Measurements from ENCODE around the gene ACACA.

Gene ACACA

GRCh38 chr17:37221865-37222264, 184.8 kb downstream of the ACACA start (continued):
- TF ChIP-seq ZNF398 (tag by site-specific recombination; IDR thresholded peaks at IDR 0.05) (no peak), ZNF248 (tag by site-specific recombination; IDR thresholded peaks at IDR 0.05) (no peak), ZNF549 (tag by site-specific recombination; IDR thresholded peaks at IDR 0.05) (no peak), ZNF214 (tag by site-specific recombination; IDR thresholded peaks at IDR 0.05; ENCODE audit: borderline replicate concordance) (no peak), ZBTB20 (tag by site-specific recombination; IDR thresholded peaks at IDR 0.05) (no peak), ZNF529 (tag by site-specific recombination; IDR thresholded peaks at IDR 0.05; ENCODE audit: insufficient replicate concordance) (no peak), ZNF610 (tag by site-specific recombination; IDR thresholded peaks at IDR 0.05; ENCODE audit: borderline replicate concordance) (no peak)
- TF ChIP-seq, protein P1, sequence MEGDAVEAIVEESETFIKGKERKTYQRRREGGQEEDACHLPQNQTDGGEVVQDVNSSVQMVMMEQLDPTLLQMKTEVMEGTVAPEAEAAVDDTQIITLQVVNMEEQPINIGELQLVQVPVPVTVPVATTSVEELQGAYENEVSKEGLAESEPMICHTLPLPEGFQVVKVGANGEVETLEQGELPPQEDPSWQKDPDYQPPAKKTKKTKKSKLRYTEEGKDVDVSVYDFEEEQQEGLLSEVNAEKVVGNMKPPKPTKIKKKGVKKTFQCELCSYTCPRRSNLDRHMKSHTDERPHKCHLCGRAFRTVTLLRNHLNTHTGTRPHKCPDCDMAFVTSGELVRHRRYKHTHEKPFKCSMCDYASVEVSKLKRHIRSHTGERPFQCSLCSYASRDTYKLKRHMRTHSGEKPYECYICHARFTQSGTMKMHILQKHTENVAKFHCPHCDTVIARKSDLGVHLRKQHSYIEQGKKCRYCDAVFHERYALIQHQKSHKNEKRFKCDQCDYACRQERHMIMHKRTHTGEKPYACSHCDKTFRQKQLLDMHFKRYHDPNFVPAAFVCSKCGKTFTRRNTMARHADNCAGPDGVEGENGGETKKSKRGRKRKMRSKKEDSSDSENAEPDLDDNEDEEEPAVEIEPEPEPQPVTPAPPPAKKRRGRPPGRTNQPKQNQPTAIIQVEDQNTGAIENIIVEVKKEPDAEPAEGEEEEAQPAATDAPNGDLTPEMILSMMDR (tag by site-specific recombination; IDR thresholded peaks at IDR 0.05) = no peak
- TF ChIP-seq, protein P2, sequence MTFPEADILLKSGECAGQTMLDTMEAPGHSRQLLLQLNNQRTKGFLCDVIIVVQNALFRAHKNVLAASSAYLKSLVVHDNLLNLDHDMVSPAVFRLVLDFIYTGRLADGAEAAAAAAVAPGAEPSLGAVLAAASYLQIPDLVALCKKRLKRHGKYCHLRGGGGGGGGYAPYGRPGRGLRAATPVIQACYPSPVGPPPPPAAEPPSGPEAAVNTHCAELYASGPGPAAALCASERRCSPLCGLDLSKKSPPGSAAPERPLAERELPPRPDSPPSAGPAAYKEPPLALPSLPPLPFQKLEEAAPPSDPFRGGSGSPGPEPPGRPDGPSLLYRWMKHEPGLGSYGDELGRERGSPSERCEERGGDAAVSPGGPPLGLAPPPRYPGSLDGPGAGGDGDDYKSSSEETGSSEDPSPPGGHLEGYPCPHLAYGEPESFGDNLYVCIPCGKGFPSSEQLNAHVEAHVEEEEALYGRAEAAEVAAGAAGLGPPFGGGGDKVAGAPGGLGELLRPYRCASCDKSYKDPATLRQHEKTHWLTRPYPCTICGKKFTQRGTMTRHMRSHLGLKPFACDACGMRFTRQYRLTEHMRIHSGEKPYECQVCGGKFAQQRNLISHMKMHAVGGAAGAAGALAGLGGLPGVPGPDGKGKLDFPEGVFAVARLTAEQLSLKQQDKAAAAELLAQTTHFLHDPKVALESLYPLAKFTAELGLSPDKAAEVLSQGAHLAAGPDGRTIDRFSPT (tag by site-specific recombination; IDR thresholded peaks at IDR 0.05) = no peak

- ChIA-PET CTCF (no interaction called here), POLR2A (no interaction called here)
- TF ChIP-seq, protein P1 (tag by site-specific recombination; IDR thresholded peaks at IDR 0.05) = peak; percentile 61
- TF ChIP-seq ZNF654 (tag by site-specific recombination; IDR thresholded peaks at IDR 0.05; ENCODE audit: low read depth) (peak; percentile 85), ZNF2 (tag by site-specific recombination; IDR thresholded peaks at IDR 0.05) (peak; percentile 33; the same call in 1 of the 2 replicates), ZFP69B (tag by site-specific recombination; IDR thresholded peaks at IDR 0.05) (no peak)
- Histone ChIP-seq H3K9me3 (ENCODE audit: control insufficient read depth, insufficient read depth, low read depth, low read length) (no peaks in the 10 kb centered on the region), H3K27ac (ENCODE audit: extremely low read depth, low read depth, low read length) (no peak overlapping the region), H3K36me3 (ENCODE audit: control insufficient read depth in 2 of 2, insufficient read depth in 1 of 2, low read length in 2 of 2) (peaks cover 23 to 45% of the 10 kb centered on the region in 2 experiments), H3K4me3 (ENCODE audit: low read depth, low read length) (no peak overlapping the region), H3K4me1 (ENCODE audit: control insufficient read depth, insufficient read depth, low read length) (no peaks in the 10 kb centered on the region)
These were observed 186.1 kb downstream of the ACACA start for GRCh38 chr17:37220607-37220953.

GRCh38 chr17:37219876-37220606, 186.6 kb downstream of the ACACA start:
- H3K4me3 ChIP-seq (ENCODE audit: low read depth, low read length) = no peak overlapping the region
- H3K27ac ChIP-seq (ENCODE audit: extremely low read depth, low read depth, low read length) = no peak overlapping the region
- no peaks in the 10 kb centered on the region for H3K9me3 ChIP-seq (ENCODE audit: control insufficient read depth, insufficient read depth, low read depth, low read length)
- CTCF ChIA-PET = interaction anchor here (1.1 to 1.4 kb wide), 4 partner anchors 10 to 442 kb away, joined by 3 to 4 read pairs (median 3); no protein-coding TSS in a partner anchor
- H3K4me1 ChIP-seq (ENCODE audit: control insufficient read depth, insufficient read depth, low read length) = no peaks in the 10 kb centered on the region
- POLR2A ChIA-PET = no interaction called here
- peaks cover 23 to 41% of the 10 kb centered on the region in 2 experiments for H3K36me3 ChIP-seq (ENCODE audit: control insufficient read depth in 2 of 2, insufficient read depth in 1 of 2, low read length in 2 of 2)
- TF ChIP-seq SALL2 (tag by site-specific recombination; IDR thresholded peaks at IDR 0.05; ENCODE audit: borderline replicate concordance) = no peak
- no peak for TF ChIP-seq ZNF394 (tag by site-specific recombination; IDR thresholded peaks at IDR 0.05; ENCODE audit: borderline replicate concordance)
- TF ChIP-seq, protein P3, sequence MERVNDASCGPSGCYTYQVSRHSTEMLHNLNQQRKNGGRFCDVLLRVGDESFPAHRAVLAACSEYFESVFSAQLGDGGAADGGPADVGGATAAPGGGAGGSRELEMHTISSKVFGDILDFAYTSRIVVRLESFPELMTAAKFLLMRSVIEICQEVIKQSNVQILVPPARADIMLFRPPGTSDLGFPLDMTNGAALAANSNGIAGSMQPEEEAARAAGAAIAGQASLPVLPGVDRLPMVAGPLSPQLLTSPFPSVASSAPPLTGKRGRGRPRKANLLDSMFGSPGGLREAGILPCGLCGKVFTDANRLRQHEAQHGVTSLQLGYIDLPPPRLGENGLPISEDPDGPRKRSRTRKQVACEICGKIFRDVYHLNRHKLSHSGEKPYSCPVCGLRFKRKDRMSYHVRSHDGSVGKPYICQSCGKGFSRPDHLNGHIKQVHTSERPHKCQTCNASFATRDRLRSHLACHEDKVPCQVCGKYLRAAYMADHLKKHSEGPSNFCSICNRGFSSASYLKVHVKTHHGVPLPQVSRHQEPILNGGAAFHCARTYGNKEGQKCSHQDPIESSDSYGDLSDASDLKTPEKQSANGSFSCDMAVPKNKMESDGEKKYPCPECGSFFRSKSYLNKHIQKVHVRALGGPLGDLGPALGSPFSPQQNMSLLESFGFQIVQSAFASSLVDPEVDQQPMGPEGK (tag by site-specific recombination; IDR thresholded peaks at IDR 0.05) = no peak
- no peak for TF ChIP-seq ZNF571 (tag by site-specific recombination; IDR thresholded peaks at IDR 0.05)
- TF ChIP-seq ZNF521 (tag by site-specific recombination; IDR thresholded peaks at IDR 0.05) = no peak
- no peak for TF ChIP-seq RBAK (tag by site-specific recombination; IDR thresholded peaks at IDR 0.05)
- TF ChIP-seq ZNF768 (tag by site-specific recombination; IDR thresholded peaks at IDR 0.05) = no peak
- TF ChIP-seq SP3 (tag by site-specific recombination; IDR thresholded peaks at IDR 0.05) = no peak

Data from HEK293 (cell line).